ENCODE results near the gene HTR3B.

Gene HTR3B

GRCh38 chr11:113904379-113905101 lies at the start of gene HTR3B:
Gene HTR3B (plus strand): TSS chr11:113904796. CDS start chr11:113904934, 138 bp downstream.
- no peaks in the 10 kb centered on the region for H3K36me3 ChIP-seq (ENCODE audit: control insufficient read depth, insufficient read depth, low read length)
- H3K4me1 ChIP-seq (ENCODE audit: control insufficient read depth, insufficient read depth, low read length): peaks cover 2% of the 10 kb centered on the region
- H3K27me3 ChIP-seq (ENCODE audit: control insufficient read depth, insufficient read depth, low read length): no peaks in the 10 kb centered on the region
- no peaks in the 10 kb centered on the region for H3K9me3 ChIP-seq (ENCODE audit: control insufficient read depth, insufficient read depth, low read length)
- no peak within 1 kb of the TSS for H3K9ac ChIP-seq (ENCODE audit: low read depth, low read length)
- H3K4me3 ChIP-seq (ENCODE audit: low read depth, low read length): no peak within 1 kb of the TSS

- H3K4me3 ChIP-seq (ENCODE audit: low read depth, low read length): no peak overlapping the region
- H3K4me1 ChIP-seq (ENCODE audit: control insufficient read depth, insufficient read depth, low read length): peaks cover 23% of the 10 kb centered on the region
- no peaks in the 10 kb centered on the region for H3K9me3 ChIP-seq (ENCODE audit: control insufficient read depth, insufficient read depth, low read length)
- H3K36me3 ChIP-seq (ENCODE audit: control insufficient read depth, insufficient read depth, low read length): peaks cover 7% of the 10 kb centered on the region
- H3K27me3 ChIP-seq (ENCODE audit: control insufficient read depth, insufficient read depth, low read length): no peaks in the 10 kb centered on the region
- no peak overlapping the region for H3K9ac ChIP-seq (ENCODE audit: low read depth, low read length)
Observed at GRCh38 chr11:113855803-113856202, 48.8 kb upstream of the HTR3B start.

GRCh38 chr11:113856966-113857759 lies 47.4 kb upstream of the HTR3B start:
- Histone ChIP-seq H3K4me3 (ENCODE audit: low read depth, low read length) (no peak overlapping the region), H3K4me1 (ENCODE audit: control insufficient read depth, insufficient read depth, low read length) (peaks cover 26% of the 10 kb centered on the region), H3K36me3 (ENCODE audit: control insufficient read depth, insufficient read depth, low read length) (peaks cover 3% of the 10 kb centered on the region), H3K9ac (ENCODE audit: low read depth, low read length) (no peak overlapping the region), H3K27me3 (ENCODE audit: control insufficient read depth, insufficient read depth, low read length) (no peaks in the 10 kb centered on the region), H3K9me3 (ENCODE audit: control insufficient read depth, insufficient read depth, low read length) (no peaks in the 10 kb centered on the region)

GRCh38 chr11:113859665-113860064 lies 44.9 kb upstream of the HTR3B start:
- Histone ChIP-seq H3K27me3 (ENCODE audit: control insufficient read depth, insufficient read depth, low read length) (no peaks in the 10 kb centered on the region), H3K9ac (ENCODE audit: low read depth, low read length) (no peak overlapping the region), H3K36me3 (ENCODE audit: control insufficient read depth, insufficient read depth, low read length) (no peaks in the 10 kb centered on the region), H3K4me1 (ENCODE audit: control insufficient read depth, insufficient read depth, low read length) (peaks cover 26% of the 10 kb centered on the region), H3K9me3 (ENCODE audit: control insufficient read depth, insufficient read depth, low read length) (no peaks in the 10 kb centered on the region), H3K4me3 (ENCODE audit: low read depth, low read length) (no peak overlapping the region)

- H3K9ac ChIP-seq (ENCODE audit: low read depth, low read length): no peak overlapping the region
- H3K4me1 ChIP-seq (ENCODE audit: control insufficient read depth, insufficient read depth, low read length): peaks cover 19% of the 10 kb centered on the region
- no peaks in the 10 kb centered on the region for H3K36me3 ChIP-seq (ENCODE audit: control insufficient read depth, insufficient read depth, low read length)
- H3K27me3 ChIP-seq (ENCODE audit: control insufficient read depth, insufficient read depth, low read length): no peaks in the 10 kb centered on the region
- no peak overlapping the region for H3K4me3 ChIP-seq (ENCODE audit: low read depth, low read length)
- H3K9me3 ChIP-seq (ENCODE audit: control insufficient read depth, insufficient read depth, low read length): no peaks in the 10 kb centered on the region
Observed at GRCh38 chr11:113862435-113862834, 42.2 kb upstream of the HTR3B start.

- Histone ChIP-seq H3K36me3 (ENCODE audit: control insufficient read depth, insufficient read depth, low read length) (no peaks in the 10 kb centered on the region), H3K4me3 (ENCODE audit: low read depth, low read length) (no peak overlapping the region), H3K27me3 (ENCODE audit: control insufficient read depth, insufficient read depth, low read length) (no peaks in the 10 kb centered on the region), H3K9ac (ENCODE audit: low read depth, low read length) (no peak overlapping the region), H3K4me1 (ENCODE audit: control insufficient read depth, insufficient read depth, low read length) (peaks cover 14% of the 10 kb centered on the region), H3K9me3 (ENCODE audit: control insufficient read depth, insufficient read depth, low read length) (no peaks in the 10 kb centered on the region)
Observed at GRCh38 chr11:113864410-113864809, 40.2 kb upstream of the HTR3B start.

GRCh38 chr11:113865873-113866272 lies 38.7 kb upstream of the HTR3B start:
- no peaks in the 10 kb centered on the region for H3K9me3 ChIP-seq (ENCODE audit: control insufficient read depth, insufficient read depth, low read length)
- H3K27me3 ChIP-seq (ENCODE audit: control insufficient read depth, insufficient read depth, low read length): no peaks in the 10 kb centered on the region
- no peaks in the 10 kb centered on the region for H3K36me3 ChIP-seq (ENCODE audit: control insufficient read depth, insufficient read depth, low read length)
- H3K4me3 ChIP-seq (ENCODE audit: low read depth, low read length): no peak overlapping the region
- peaks cover 6% of the 10 kb centered on the region for H3K4me1 ChIP-seq (ENCODE audit: control insufficient read depth, insufficient read depth, low read length)
- no peak overlapping the region for H3K9ac ChIP-seq (ENCODE audit: low read depth, low read length)

GRCh38 chr11:113867843-113868503 lies 36.6 kb upstream of the HTR3B start:
- Histone ChIP-seq H3K4me1 (ENCODE audit: control insufficient read depth, insufficient read depth, low read length) (peaks cover 14% of the 10 kb centered on the region), H3K4me3 (ENCODE audit: low read depth, low read length) (no peak overlapping the region), H3K36me3 (ENCODE audit: control insufficient read depth, insufficient read depth, low read length) (peaks cover 3% of the 10 kb centered on the region), H3K9ac (ENCODE audit: low read depth, low read length) (no peak overlapping the region), H3K27me3 (ENCODE audit: control insufficient read depth, insufficient read depth, low read length) (no peaks in the 10 kb centered on the region), H3K9me3 (ENCODE audit: control insufficient read depth, insufficient read depth, low read length) (no peaks in the 10 kb centered on the region)

GRCh38 chr11:113871336-113871735 lies 33.3 kb upstream of the HTR3B start:
- peak overlapping the region; percentile 26 for H3K9ac ChIP-seq (ENCODE audit: low read depth, low read length)
- H3K4me1 ChIP-seq (ENCODE audit: control insufficient read depth, insufficient read depth, low read length): peaks cover 15% of the 10 kb centered on the region
- H3K36me3 ChIP-seq (ENCODE audit: control insufficient read depth, insufficient read depth, low read length): peaks cover 3% of the 10 kb centered on the region
- no peak overlapping the region for H3K4me3 ChIP-seq (ENCODE audit: low read depth, low read length)
- no peaks in the 10 kb centered on the region for H3K27me3 ChIP-seq (ENCODE audit: control insufficient read depth, insufficient read depth, low read length)
- no peaks in the 10 kb centered on the region for H3K9me3 ChIP-seq (ENCODE audit: control insufficient read depth, insufficient read depth, low read length)

GRCh38 chr11:113873236-113873626 lies 31.4 kb upstream of the HTR3B start:
- peaks cover 3% of the 10 kb centered on the region for H3K36me3 ChIP-seq (ENCODE audit: control insufficient read depth, insufficient read depth, low read length)
- no peaks in the 10 kb centered on the region for H3K9me3 ChIP-seq (ENCODE audit: control insufficient read depth, insufficient read depth, low read length)
- H3K9ac ChIP-seq (ENCODE audit: low read depth, low read length): peak overlapping the region; percentile 37
- H3K4me3 ChIP-seq (ENCODE audit: low read depth, low read length): peak overlapping the region; percentile 56
- no peaks in the 10 kb centered on the region for H3K27me3 ChIP-seq (ENCODE audit: control insufficient read depth, insufficient read depth, low read length)
- H3K4me1 ChIP-seq (ENCODE audit: control insufficient read depth, insufficient read depth, low read length): peaks cover 21% of the 10 kb centered on the region

GRCh38 chr11:113874096-113874495 lies 30.5 kb upstream of the HTR3B start:
- Histone ChIP-seq H3K36me3 (ENCODE audit: control insufficient read depth, insufficient read depth, low read length) (peaks cover 3% of the 10 kb centered on the region), H3K9me3 (ENCODE audit: control insufficient read depth, insufficient read depth, low read length) (no peaks in the 10 kb centered on the region), H3K4me1 (ENCODE audit: control insufficient read depth, insufficient read depth, low read length) (peaks cover 21% of the 10 kb centered on the region), H3K4me3 (ENCODE audit: low read depth, low read length) (peak overlapping the region; percentile 56), H3K9ac (ENCODE audit: low read depth, low read length) (peak overlapping the region; percentile 27), H3K27me3 (ENCODE audit: control insufficient read depth, insufficient read depth, low read length) (no peaks in the 10 kb centered on the region)

Data from iPS-15b (cell line).